Right lobe of liver (tissue), 4 donors: Measurements from ENCODE around the gene MBP.

Source experiments
- CTCF ChIP-seq, 4 donors: fragments of 200-600 bp in 3 of 4; fragments of 450-650 bp in 1 of 4; IDR thresholded peaks; one replicate each; pipeline versions ENCODE4 v1.5.1 to v1.8.0; 2016 to 2022; ENCODE audit warnings: antibody characterized with exemption in 4 of 4, mild to moderate bottlenecking in 2 of 4
- POLR2A ChIP-seq: fragments of 450-650 bp; IDR thresholded peaks from one replicate; pipeline ENCODE4 v1.6.1; 2017; ENCODE audit warnings: antibody characterized with exemption, mild to moderate bottlenecking
- donor health status: DM: no; HTN: no; CAD: no.
- donor health status: DM: no; HTN: no; CAD: no.
- donor health status: DM: no; HTN: yes; CAD: no.

- TF ChIP-seq CTCF (IDR thresholded peaks at IDR 0.05) (no peak), POLR2A (no peak)
Observed at GRCh38 chr18:76956648-76957047, 175.9 kb downstream of the MBP start.
